DOHH2 (cell line): Measurements from ENCODE around the gene NUDC.
A peak's percentile ranks its signal among the peaks of the same experiment; 100 is the strongest.
"Not testable (repeated sequence)": the region's sequence is repeated elsewhere in the genome, so short reads cannot be mapped to it uniquely, and the experiment has no call there.

Experiments used
- H3F3A ChIP-seq: fragments of 200-600 bp; sonication (generic), shearing (Covaris generic); 2 replicates; pipeline ENCODE4 v1.6.0; 2016; ENCODE audit warnings: antibody characterized with exemption, mild to moderate bottlenecking; ENCODE audit not compliant: control insufficient read depth, insufficient read depth
- H3K27ac ChIP-seq: fragments of 200-600 bp; sonication (generic); 2 replicates; pipeline ENCODE4 v1.5.1; 2014; ENCODE audit warnings: low read depth, mild to moderate bottlenecking, low read length, moderate library complexity
- H3K27me3 ChIP-seq: fragments of 200-600 bp; sonication (generic); 2 replicates; pipeline ENCODE4 v1.6.1; 2014; ENCODE audit warnings: mild to moderate bottlenecking, low read length, mixed read lengths; ENCODE audit not compliant: control insufficient read depth
- H3K36me3 ChIP-seq: fragments of 200-600 bp; sonication (generic); 2 replicates; pipeline ENCODE4 v1.6.1; 2014; ENCODE audit warnings: mild to moderate bottlenecking, low read length, moderate library complexity, mixed read lengths; ENCODE audit not compliant: control insufficient read depth
- H3K4me1 ChIP-seq: fragments of 200-600 bp; sonication (generic); 2 replicates; pipeline ENCODE4 v1.6.1; 2014; ENCODE audit warnings: mild to moderate bottlenecking, low read length, mixed read lengths; ENCODE audit not compliant: control insufficient read depth
- H3K4me2 ChIP-seq: fragments of 200-600 bp; sonication (generic); 2 replicates; pipeline ENCODE4 v1.6.0; 2014; ENCODE audit warnings: mild to moderate bottlenecking, low read length, moderate library complexity
- H3K4me3 ChIP-seq: fragments of 200-600 bp; sonication (generic); 2 replicates; pipeline ENCODE4 v1.5.1; 2014; ENCODE audit warnings: mild to moderate bottlenecking, low read length, mixed read lengths
- H3K79me2 ChIP-seq: fragments of 200-600 bp; sonication (generic); 2 replicates; pipeline ENCODE4 v1.6.1; 2014; ENCODE audit warnings: mild to moderate bottlenecking, low read length, mixed read lengths; ENCODE audit not compliant: control insufficient read depth
- H3K9me2 ChIP-seq: fragments of 200-600 bp; sonication (generic); replicated peaks from 2 replicates; pipeline ENCODE4 v1.6.1; 2014; ENCODE audit warnings: mild to moderate bottlenecking, low read length, mixed read lengths; ENCODE audit not compliant: control insufficient read depth
- H3K9me3 ChIP-seq: fragments of 200-600 bp; sonication (generic); 2 replicates; pipeline ENCODE4 v1.6.1; 2014; ENCODE audit warnings: antibody characterized with exemption, low read length, mixed read lengths; ENCODE audit not compliant: control insufficient read depth, insufficient read depth
- H4K20me1 ChIP-seq: fragments of 200-600 bp; sonication (generic); 2 replicates; pipeline ENCODE4 v1.6.0; 2014; ENCODE audit warnings: low read depth, mild to moderate bottlenecking, antibody characterized with exemption, low read length, moderate library complexity; ENCODE audit not compliant: control insufficient read depth, insufficient read depth
- CTCF ChIP-seq: fragments of 200-600 bp; sonication (generic); IDR thresholded peaks from one replicate; pipeline ENCODE4 v1.5.1; 2014; ENCODE audit warnings: antibody characterized with exemption, mild to moderate bottlenecking, low read depth, low read length; ENCODE audit not compliant: poor library complexity, severe bottlenecking
- EZH2phosphoT487 ChIP-seq: fragments of 200-600 bp; sonication (generic); IDR thresholded peaks from 2 replicates; pipeline ENCODE4 v1.6.1; 2017; ENCODE audit warnings: borderline replicate concordance, mild to moderate bottlenecking, antibody characterized with exemption, low read length, moderate library complexity, mixed read lengths

Gene NUDC

GRCh38 chr1:26921540-26922430 lies at the start of gene NUDC:
Gene NUDC, plus strand, starts transcription at chr1:26921743. Its CDS starts 106 bp downstream, at chr1:26921849.
- H3K4me1 ChIP-seq, result peaks cover 21% of the 10 kb centered on the region
- H3K36me3 ChIP-seq, result peaks cover 43% of the 10 kb centered on the region
- H3K4me3 ChIP-seq, result peak within 1 kb of the TSS; percentile 86
- peak within 1 kb of the TSS; percentile 97 for H3K4me2 ChIP-seq
- H3K79me2 ChIP-seq, result peaks cover 44% of the 10 kb centered on the region
- TF ChIP-seq CTCF (no peak), EZH2phosphoT487 (no peak)
- peak within 1 kb of the TSS; percentile 50 for H3K27ac ChIP-seq
- H3K9me2 ChIP-seq, result no peaks in the 10 kb centered on the region
- no peaks in the 10 kb centered on the region for H3K9me3 ChIP-seq
- peaks cover 18% of the 10 kb centered on the region for H4K20me1 ChIP-seq
- no peaks in the 10 kb centered on the region for H3F3A ChIP-seq
- H3K27me3 ChIP-seq, result no peaks in the 10 kb centered on the region

DNA sequence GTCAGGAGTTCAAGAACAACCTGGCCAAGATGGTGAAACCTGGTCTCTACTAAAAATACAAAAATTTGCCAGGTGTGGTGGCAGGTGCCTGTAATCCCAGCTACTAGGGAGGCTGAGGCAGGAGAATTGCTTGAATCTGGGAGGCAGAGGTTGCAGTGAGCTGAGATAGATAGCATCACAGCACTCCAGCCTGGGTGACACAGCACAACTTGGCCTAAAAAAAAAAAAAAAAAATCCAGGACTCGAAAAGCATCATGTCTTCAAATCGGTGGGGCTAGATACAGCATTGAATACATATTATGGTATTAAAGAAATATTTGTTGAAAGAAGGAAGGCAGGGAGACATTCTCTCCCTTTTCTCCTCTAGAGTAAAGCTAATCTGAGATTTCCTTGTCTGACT lies 48.4 kb upstream of the NUDC start:
- not testable (repeated sequence) for H3F3A ChIP-seq, H3K27ac ChIP-seq, H3K79me2 ChIP-seq, H3K9me2 ChIP-seq, H4K20me1 ChIP-seq, H3K4me2 ChIP-seq, H3K4me1 ChIP-seq, H3K27me3 ChIP-seq, H3K9me3 ChIP-seq, H3K4me3 ChIP-seq
- H3K36me3 ChIP-seq, result peaks cover 14% of the 10 kb centered on the region

DNA sequence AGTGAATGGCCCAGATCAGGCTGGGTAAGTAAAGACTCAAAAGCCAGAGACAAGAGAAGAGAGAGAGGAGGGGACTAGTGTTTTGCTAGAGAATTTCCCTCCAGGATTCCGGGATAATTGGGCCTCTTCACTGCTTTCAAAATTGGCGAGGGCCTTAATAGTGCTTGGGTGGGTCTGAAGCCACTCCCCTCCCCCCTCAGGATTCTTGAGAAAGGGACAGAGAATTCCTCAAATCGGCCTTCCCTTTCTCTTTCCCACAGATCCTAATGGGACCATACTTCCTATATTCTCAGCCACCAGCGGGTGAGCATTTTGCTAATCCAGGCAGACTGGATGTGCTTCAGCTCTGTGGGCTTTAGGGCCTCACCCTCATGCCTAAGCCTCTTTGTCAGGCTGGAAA lies 46.6 kb upstream of the NUDC start:
- no peak overlapping the region for H3K4me2 ChIP-seq
- H3K9me3 ChIP-seq, result no peaks in the 10 kb centered on the region
- H3F3A ChIP-seq, result peaks cover 7% of the 10 kb centered on the region; the same call in 1 of the 2 replicates
- no peaks in the 10 kb centered on the region for H3K9me2 ChIP-seq
- no peak for TF ChIP-seq EZH2phosphoT487
- no peak for TF ChIP-seq CTCF
- H3K27me3 ChIP-seq, result no peaks in the 10 kb centered on the region
- peaks cover 5% of the 10 kb centered on the region for H3K4me1 ChIP-seq
- no peak overlapping the region for H3K27ac ChIP-seq
- no peaks in the 10 kb centered on the region for H3K79me2 ChIP-seq
- no peak overlapping the region for H3K4me3 ChIP-seq
- peaks cover 26% of the 10 kb centered on the region for H3K36me3 ChIP-seq
- no peaks in the 10 kb centered on the region for H4K20me1 ChIP-seq

- TF ChIP-seq EZH2phosphoT487 (no peak), CTCF (no peak)
- Histone ChIP-seq H4K20me1 (no peaks in the 10 kb centered on the region), H3F3A (peaks cover 7% of the 10 kb centered on the region; the same call in 1 of the 2 replicates), H3K4me3 (no peak overlapping the region), H3K27ac (no peak overlapping the region), H3K4me2 (no peak overlapping the region), H3K79me2 (no peaks in the 10 kb centered on the region), H3K36me3 (peaks cover 46% of the 10 kb centered on the region), H3K27me3 (no peaks in the 10 kb centered on the region), H3K9me3 (no peaks in the 10 kb centered on the region), H3K4me1 (peaks cover 5% of the 10 kb centered on the region), H3K9me2 (no peaks in the 10 kb centered on the region)
Measured at GRCh38 chr1:26877326-26877725, 44.2 kb upstream of the NUDC start.
